Measurements from ENCODE around the gene ENTHD1. TPM values are rescaled to one million over a fixed set of nuclear protein-coding genes. Genes with fewer than 3 reads are reported as not detected.
"Not testable (repeated sequence)": the region's sequence is repeated elsewhere in the genome, so short reads cannot be mapped to it uniquely, and the experiment has no call there.

Gene ENTHD1
- total and polyA plus RNA-seq, 10 donors, result 0.09 to 0.59 (median 0.14) TPM; not detected in 5

GRCh38 chr22:39873965-39874364 is 19.6 kb downstream of the ENTHD1 start:
- Histone ChIP-seq H3K27ac (no peak overlapping the region), H3K27me3 (replicated peaks in 1 of 7) (no peaks in the 10 kb centered on the region), H3K4me3 (no peak overlapping the region), H3K4me1 (peaks cover 0 to 5% (median 0%) of the 10 kb centered on the region in 6 donors), H3K9me3 (no peaks in the 10 kb centered on the region), H3K36me3 (no peaks in the 10 kb centered on the region)
- no peak for DNase-seq
- 42 to 68% (median 56%) methylated on average over 1 of the region's 1 CpG for WGBS, 5 donors
- TF ChIP-seq POLR2A (IDR thresholded peaks at IDR 0.05) (no peak), POLR2AphosphoS5 (IDR thresholded peaks at IDR 0.05) (no peak), CTCF (IDR thresholded peaks at IDR 0.05 in 8 of 11, conservative IDR thresholded peaks at IDR 0.05 in 3 of 11) (no peak)
- intact Hi-C loops (cut with DNase I; ENCODE audit: low total_unique reads), result no loop called here

- intact Hi-C loops (cut with DNase I; ENCODE audit: low total_unique reads), result no loop called here
- 70 to 88% (median 79%) methylated on average over 1 of the region's 1 CpG for WGBS, 5 donors
- Histone ChIP-seq H3K9me3 (no peaks in the 10 kb centered on the region), H3K4me3 (no peak overlapping the region), H3K27ac (no peak overlapping the region), H3K27me3 (replicated peaks in 1 of 7) (no peaks in the 10 kb centered on the region), H3K36me3 (no peaks in the 10 kb centered on the region), H3K4me1 (peaks cover 0 to 16% (median 6%) of the 10 kb centered on the region in 6 donors)
- no peak for TF ChIP-seq POLR2AphosphoS5 (IDR thresholded peaks at IDR 0.05)
- TF ChIP-seq CTCF (IDR thresholded peaks at IDR 0.05 in 8 of 11, conservative IDR thresholded peaks at IDR 0.05 in 3 of 11), result no peak
- TF ChIP-seq POLR2A (IDR thresholded peaks at IDR 0.05), result no peak
- DNase-seq, result no peak
These were observed 21.0 kb downstream of the ENTHD1 start for GRCh38 chr22:39872548-39872947.

GRCh38 chr22:39871008-39871798 is 22.4 kb downstream of the ENTHD1 start:
- Histone ChIP-seq H3K4me1 (peaks cover 0 to 23% (median 4%) of the 10 kb centered on the region in 6 donors), H3K36me3 (no peaks in the 10 kb centered on the region), H3K27ac (no peak overlapping the region), H3K27me3 (replicated peaks in 1 of 7) (no peaks in the 10 kb centered on the region), H3K4me3 (no peak overlapping the region), H3K9me3 (no peaks in the 10 kb centered on the region)
- WGBS, 5 donors, result 86 to 91% (median 90%) methylated on average over 5 of the region's 5 CpGs
- TF ChIP-seq POLR2AphosphoS5 (IDR thresholded peaks at IDR 0.05) (no peak), CTCF (IDR thresholded peaks at IDR 0.05 in 8 of 11, conservative IDR thresholded peaks at IDR 0.05 in 3 of 11) (no peak), POLR2A (IDR thresholded peaks at IDR 0.05) (no peak)
- DNase-seq, result no peak
- intact Hi-C loops (cut with DNase I; ENCODE audit: low total_unique reads), result no loop called here

GRCh38 chr22:39869797-39870196 is 23.8 kb downstream of the ENTHD1 start:
- WGBS, 5 donors, result 94 to 100% (median 96%) methylated on average over 2 of the region's 2 CpGs
- H3K27ac ChIP-seq; intact Hi-C loops (cut with DNase I; ENCODE audit: low total_unique reads); H3K4me3 ChIP-seq; H3K36me3 ChIP-seq; DNase-seq; H3K9me3 ChIP-seq; H3K27me3 ChIP-seq (replicated peaks in 1 of 7): not testable (repeated sequence)
- H3K4me1 ChIP-seq, result peaks cover 0 to 24% (median 4%) of the 10 kb centered on the region in 6 donors
